ES-I3 (cell line): ENCODE measurements around the gene MRPS31.

Experiments used
- H3K36me3 ChIP-seq: 2 replicates; pipeline ENCODE4 v1.6.1; 2013; ENCODE audit warnings: mild to moderate bottlenecking, low read length, control low read depth, moderate library complexity; ENCODE audit not compliant: insufficient read depth
- H3K4me1 ChIP-seq: 2 replicates; pipeline ENCODE4 v1.6.1; 2013; ENCODE audit warnings: mild to moderate bottlenecking, control low read depth, low read length; ENCODE audit not compliant: insufficient read depth
- H3K9ac ChIP-seq: 2 replicates; pipeline ENCODE4 v1.6.1; 2013; ENCODE audit warnings: low read depth, mild to moderate bottlenecking, low read length, moderate library complexity
- H3K9me3 ChIP-seq: 2 replicates; pipeline ENCODE4 v1.6.1; 2013; ENCODE audit warnings: mild to moderate bottlenecking, low read length, moderate library complexity; ENCODE audit not compliant: control insufficient read depth, insufficient read depth

Gene MRPS31

DNA sequence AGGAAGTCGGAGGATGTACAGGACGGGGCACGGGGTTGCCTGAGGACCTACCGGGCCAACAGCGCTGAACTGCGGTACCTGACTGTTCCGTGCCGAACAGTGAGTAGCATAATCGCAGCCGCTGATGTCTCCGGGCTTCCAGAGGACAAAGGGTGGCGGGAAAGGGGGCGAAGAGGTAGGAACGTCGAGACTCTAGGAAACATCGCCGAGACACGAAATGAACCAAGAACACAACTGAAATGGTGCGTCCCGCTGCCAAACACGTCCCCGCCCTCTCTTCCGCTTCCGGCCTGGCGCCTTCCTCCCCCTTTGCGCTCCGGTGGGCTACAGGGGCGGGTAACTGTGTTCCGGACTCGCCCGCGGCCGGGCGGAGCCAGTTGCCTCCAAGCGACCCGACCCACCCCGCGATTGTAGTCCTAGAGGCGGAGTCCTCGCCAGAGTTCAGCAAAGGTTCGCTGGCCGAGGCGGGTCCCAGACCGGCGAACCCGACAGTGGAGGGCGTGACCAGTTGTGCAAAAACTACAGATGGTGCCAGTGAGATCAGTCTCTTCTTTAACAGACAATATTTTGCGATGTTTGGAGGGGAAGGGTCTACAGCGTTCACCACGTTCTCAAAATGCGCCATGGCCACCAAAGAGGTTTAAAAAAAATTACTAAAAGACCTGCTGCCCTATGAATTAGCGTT is at the start of gene MRPS31:
MRPS31 (minus strand) TSS at position 257 of the 685 bp plus-strand sequence; CDS start at position 203, 54 bp downstream.
- H3K9me3 ChIP-seq = no peaks in the 10 kb centered on the region
- H3K4me1 ChIP-seq = no peaks in the 10 kb centered on the region
- H3K36me3 ChIP-seq = peaks cover 3% of the 10 kb centered on the region; the same call in 1 of the 2 replicates
- H3K9ac ChIP-seq = peak within 1 kb of the TSS; percentile 76

DNA sequence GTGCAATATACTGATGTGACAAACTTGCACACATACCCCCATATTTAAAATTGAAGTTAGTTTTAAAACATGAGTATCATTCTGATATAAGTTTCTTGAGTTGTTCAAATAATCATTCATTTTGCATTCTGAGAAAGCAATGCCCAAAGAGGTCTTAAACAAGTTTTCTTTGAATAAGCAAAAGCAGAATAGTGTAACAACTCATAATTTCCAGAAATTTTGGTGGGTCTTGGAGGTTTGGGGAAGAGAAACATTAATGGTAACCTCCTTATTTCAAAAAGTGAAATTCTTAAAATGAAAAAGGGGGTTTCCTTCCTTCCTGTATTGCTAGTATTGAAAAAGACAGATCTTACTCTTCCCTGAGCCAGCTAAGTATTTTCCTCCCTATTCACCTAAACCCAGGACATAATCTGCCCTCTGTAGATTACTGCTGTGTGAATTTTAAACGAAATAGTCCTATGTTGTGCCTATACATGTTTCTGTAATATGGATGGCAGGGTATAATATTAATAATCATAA is 48.9 kb upstream of the MRPS31 start:
- Histone ChIP-seq H3K36me3 (no peaks in the 10 kb centered on the region), H3K9me3 (no peaks in the 10 kb centered on the region), H3K4me1 (no peaks in the 10 kb centered on the region), H3K9ac (no peak overlapping the region)

- Histone ChIP-seq H3K4me1 (no peaks in the 10 kb centered on the region), H3K9me3 (no peaks in the 10 kb centered on the region), H3K9ac (no peak overlapping the region), H3K36me3 (no peaks in the 10 kb centered on the region)
Measured at GRCh38 chr13:40818926-40819325, 47.9 kb upstream of the MRPS31 start.

GRCh38 chr13:40814803-40815202 is 43.8 kb upstream of the MRPS31 start:
- Histone ChIP-seq H3K36me3 (0 out of 2 replicates have a peak, but pooled peaks cover under 1% of the 10 kb centered on the region), H3K4me1 (no peaks in the 10 kb centered on the region), H3K9ac (no peak overlapping the region), H3K9me3 (no peaks in the 10 kb centered on the region)

GRCh38 chr13:40813667-40814454 is 42.9 kb upstream of the MRPS31 start:
- Histone ChIP-seq H3K9ac (no peak overlapping the region), H3K36me3 (peaks cover 9% of the 10 kb centered on the region)

DNA sequence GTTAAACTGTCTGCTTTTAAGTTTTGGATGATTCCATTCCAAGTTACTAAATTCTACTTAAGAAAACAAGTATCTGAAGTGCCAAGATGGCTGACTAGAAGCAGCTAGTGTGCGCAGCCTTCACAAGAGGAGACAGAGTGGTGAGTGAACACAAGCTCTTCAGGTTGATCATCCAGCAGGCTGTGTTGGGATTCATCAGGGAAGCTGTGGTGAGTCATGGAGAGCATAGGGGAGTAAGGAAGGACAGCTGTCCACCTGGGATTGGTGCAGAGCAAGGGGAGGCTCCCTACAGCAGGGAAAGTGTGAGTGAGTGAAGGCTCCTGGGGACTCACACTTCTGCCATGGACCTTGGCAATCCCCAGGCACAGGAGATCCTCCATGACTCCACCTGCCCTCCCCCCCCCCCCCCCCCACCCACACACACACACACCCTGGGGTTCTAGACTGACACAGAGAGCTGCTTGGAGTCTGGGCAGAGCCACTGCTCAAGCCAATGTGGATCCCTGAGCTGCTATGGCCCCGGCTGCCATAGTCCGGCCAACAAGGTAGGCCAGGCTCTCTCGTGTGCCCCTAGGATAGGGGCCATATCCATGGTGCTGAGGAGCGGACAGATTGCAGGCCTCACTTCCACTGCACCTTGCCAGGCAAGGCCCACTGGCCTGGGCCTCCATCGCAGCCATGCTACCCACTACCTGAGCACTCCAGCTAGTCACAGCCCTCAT is 41.9 kb upstream of the MRPS31 start:
- H3K36me3 ChIP-seq = peaks cover 9% of the 10 kb centered on the region
- H3K9ac ChIP-seq = no peak overlapping the region
- no peaks in the 10 kb centered on the region for H3K4me1 ChIP-seq
- H3K9me3 ChIP-seq = no peaks in the 10 kb centered on the region

More at GRCh38 chr13:40813667-40814454, 42.9 kb upstream of the MRPS31 start:
- Histone ChIP-seq H3K4me1 (no peaks in the 10 kb centered on the region), H3K9me3 (no peaks in the 10 kb centered on the region)

- peaks cover 9% of the 10 kb centered on the region for H3K36me3 ChIP-seq
- H3K9me3 ChIP-seq = no peaks in the 10 kb centered on the region
- H3K4me1 ChIP-seq = no peaks in the 10 kb centered on the region
- H3K9ac ChIP-seq = no peak overlapping the region
Measured at GRCh38 chr13:40812102-40812501, 41.1 kb upstream of the MRPS31 start.

GRCh38 chr13:40809471-40809870 is 38.5 kb upstream of the MRPS31 start:
- Histone ChIP-seq H3K4me1 (no peaks in the 10 kb centered on the region), H3K9me3 (no peaks in the 10 kb centered on the region), H3K9ac (no peak overlapping the region), H3K36me3 (peaks cover 17% of the 10 kb centered on the region)

DNA sequence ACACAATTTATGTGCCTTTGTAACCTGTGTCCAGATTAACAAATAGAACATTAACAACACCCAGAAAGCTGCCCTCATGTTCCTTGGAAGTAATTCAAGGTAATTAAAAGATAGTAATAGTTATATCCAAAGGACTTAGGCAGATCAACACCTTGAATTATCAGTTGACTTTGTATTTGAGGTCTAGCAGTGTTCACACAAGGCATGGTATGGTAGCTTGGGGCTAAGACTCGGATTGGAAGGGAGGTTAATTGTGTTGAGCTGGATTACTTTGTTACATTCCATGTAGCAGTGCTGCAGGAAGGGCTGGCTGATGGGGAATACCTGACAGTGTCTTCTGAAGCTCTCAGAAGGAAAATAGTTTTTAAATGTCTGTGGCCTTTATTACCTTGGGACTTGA is 35.3 kb upstream of the MRPS31 start:
- H3K36me3 ChIP-seq = peaks cover 24% of the 10 kb centered on the region
- no peaks in the 10 kb centered on the region for H3K9me3 ChIP-seq
- no peak overlapping the region for H3K9ac ChIP-seq
- H3K4me1 ChIP-seq = no peaks in the 10 kb centered on the region

- Histone ChIP-seq H3K9ac (no peak overlapping the region), H3K36me3 (peaks cover 23% of the 10 kb centered on the region)
Measured at GRCh38 chr13:40803316-40803715, 32.3 kb upstream of the MRPS31 start.

DNA sequence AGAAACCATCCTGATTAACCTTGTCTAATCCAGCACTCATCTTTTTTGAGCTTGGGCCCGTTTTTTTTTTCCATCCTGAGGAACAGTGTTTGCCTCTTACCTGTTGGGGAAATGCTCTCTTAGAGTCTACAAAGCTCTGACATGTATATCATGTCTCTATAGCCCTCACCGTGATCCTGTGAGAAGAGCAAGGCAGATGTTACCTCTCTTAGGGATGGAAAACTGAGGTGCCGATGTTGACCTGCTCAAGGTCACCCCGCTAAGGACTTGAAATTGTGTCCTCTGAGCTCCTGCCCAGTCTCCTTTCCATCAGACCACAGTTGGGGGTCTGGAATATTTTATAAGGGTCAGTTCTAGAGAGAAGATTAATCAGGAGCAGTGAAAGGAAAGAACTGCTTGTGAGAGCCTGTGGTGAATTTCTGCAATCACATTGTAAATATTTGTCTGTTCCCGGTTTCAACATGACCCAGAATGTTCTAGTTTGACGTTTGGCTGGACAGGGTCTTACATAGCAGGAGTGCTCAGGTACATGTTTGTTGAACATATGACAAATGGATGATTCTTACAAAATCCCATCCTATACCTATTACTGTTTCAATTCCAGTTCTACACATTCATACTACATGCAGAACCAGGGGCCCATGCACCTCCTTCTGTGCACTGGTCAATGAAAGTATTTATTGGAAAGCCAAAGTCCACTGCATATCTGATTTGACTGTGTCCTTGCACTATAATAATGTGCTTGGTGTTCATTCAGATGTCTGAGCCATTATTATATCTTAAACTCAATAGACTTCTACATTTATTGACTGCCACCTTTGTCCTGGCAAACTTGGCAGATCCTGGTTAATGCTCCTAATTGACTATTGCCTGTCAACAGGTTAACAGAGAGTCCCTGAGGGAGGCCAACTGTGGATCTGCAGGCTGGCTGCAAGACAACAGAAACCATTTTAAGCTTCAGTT is 30.5 kb upstream of the MRPS31 start:
- Histone ChIP-seq H3K9ac (no peak overlapping the region), H3K9me3 (no peaks in the 10 kb centered on the region), H3K36me3 (peaks cover 23% of the 10 kb centered on the region), H3K4me1 (no peaks in the 10 kb centered on the region)

More at GRCh38 chr13:40803316-40803715, 32.3 kb upstream of the MRPS31 start:
- Histone ChIP-seq H3K4me1 (no peaks in the 10 kb centered on the region), H3K9me3 (no peaks in the 10 kb centered on the region)

GRCh38 chr13:40800559-40800958 is 29.6 kb upstream of the MRPS31 start:
- H3K4me1 ChIP-seq = no peaks in the 10 kb centered on the region
- no peaks in the 10 kb centered on the region for H3K9me3 ChIP-seq
- H3K36me3 ChIP-seq = peaks cover 15% of the 10 kb centered on the region
- H3K9ac ChIP-seq = no peak overlapping the region

- Histone ChIP-seq H3K4me1 (peaks cover 4% of the 10 kb centered on the region; the same call in 1 of the 2 replicates), H3K9ac (no peak overlapping the region), H3K9me3 (no peaks in the 10 kb centered on the region), H3K36me3 (peaks cover 15% of the 10 kb centered on the region)
Measured at GRCh38 chr13:40799508-40799907, 28.5 kb upstream of the MRPS31 start.
